Spinal cord (tissue), 10 donors: ENCODE measurements around the gene UCKL1. TPM values are rescaled to one million over a fixed set of nuclear protein-coding genes. Genes with fewer than 3 reads are reported as not detected.
"Not testable (repeated sequence)": the region's sequence is repeated elsewhere in the genome, so short reads cannot be mapped to it uniquely, and the experiment has no call there.

Experiments
- DNase-seq, 6 donors: peaks; one replicate each; pipeline versions ENCODE4 v3.0.0 to v3.0.0-alpha.2; 2013 to 2015; ENCODE audit warnings: low spot score in 6 of 6, low read depth in 4 of 6
- H3K27ac ChIP-seq: one replicate; pipeline ENCODE4 v1.5.1; 2013; ENCODE audit warnings: low read depth, low read length, control low read depth
- H3K27me3 ChIP-seq: one replicate; pipeline ENCODE4 v1.6.1; 2013; ENCODE audit warnings: low read length; ENCODE audit not compliant: control insufficient read depth, insufficient read depth
- H3K36me3 ChIP-seq: one replicate; pipeline ENCODE4 v1.6.1; 2013; ENCODE audit warnings: low read length; ENCODE audit not compliant: control insufficient read depth, insufficient read depth
- H3K4me1 ChIP-seq: one replicate; pipeline ENCODE4 v1.6.1; 2013; ENCODE audit warnings: low read length; ENCODE audit not compliant: control insufficient read depth, insufficient read depth
- H3K4me3 ChIP-seq: one replicate; pipeline ENCODE4 v1.5.1; 2013; ENCODE audit warnings: low read depth, low read length, control low read depth
- H3K9me3 ChIP-seq: one replicate; pipeline ENCODE4 v1.6.1; 2013; ENCODE audit warnings: low read length; ENCODE audit not compliant: control insufficient read depth, insufficient read depth
- WGBS: methylation state at CpG from one replicate; pipeline ENCODE4 v1.1.5; 2013; ENCODE audit warnings: missing lambda C conversion rate; ENCODE audit not compliant: insufficient coverage; 5-methylcytosine and 5-hydroxymethylcytosine counted together
- polyA plus RNA-seq, 2 donors: library from polyadenylated mRNA; unstranded; fragments of 120-200 nt; gene quantifications; one replicate each; pipeline ENCODE4 v1.2.1, GENCODE V29; 2013; ENCODE audit not compliant: insufficient read length in 2 of 2
- total RNA-seq, 2 donors: library from RNA; depleted of rRNA in 1 of 2; stranded (reverse); fragments of 120-200 nt in 1 of 2; fragments of >200 nt in 1 of 2; gene quantifications; one replicate each; pipeline versions ENCODE4 v1.2.3 to v1.2.4, GENCODE V29; 2013 to 2014
- donor health status: healthy.

UCKL1 gene
- total and polyA plus RNA-seq, 4 donors = 14.1 to 83.7 (median 44.2) TPM

- Histone ChIP-seq H3K36me3 (peaks cover 88% of the 10 kb centered on the region), H3K27ac (no peak overlapping the region), H3K9me3 (no peaks in the 10 kb centered on the region), H3K27me3 (no peaks in the 10 kb centered on the region), H3K4me3 (no peak overlapping the region), H3K4me1 (no peaks in the 10 kb centered on the region)
- DNase-seq = no peak
- WGBS = 100% methylated on average over 5 of the region's 9 CpGs
These were observed 20.8 kb downstream of the UCKL1 start for GRCh38 chr20:63935447-63935846.

- no peak for DNase-seq
- no peak overlapping the region for H3K4me3 ChIP-seq
- no peaks in the 10 kb centered on the region for H3K4me1 ChIP-seq
- H3K9me3 ChIP-seq = no peaks in the 10 kb centered on the region
- no peak overlapping the region for H3K27ac ChIP-seq
- WGBS = 73% methylated on average over 27 of the region's 37 CpGs
- no peaks in the 10 kb centered on the region for H3K27me3 ChIP-seq
- peaks cover 88% of the 10 kb centered on the region for H3K36me3 ChIP-seq
These were observed 21.7 kb downstream of the UCKL1 start for GRCh38 chr20:63934271-63935068.

DNA sequence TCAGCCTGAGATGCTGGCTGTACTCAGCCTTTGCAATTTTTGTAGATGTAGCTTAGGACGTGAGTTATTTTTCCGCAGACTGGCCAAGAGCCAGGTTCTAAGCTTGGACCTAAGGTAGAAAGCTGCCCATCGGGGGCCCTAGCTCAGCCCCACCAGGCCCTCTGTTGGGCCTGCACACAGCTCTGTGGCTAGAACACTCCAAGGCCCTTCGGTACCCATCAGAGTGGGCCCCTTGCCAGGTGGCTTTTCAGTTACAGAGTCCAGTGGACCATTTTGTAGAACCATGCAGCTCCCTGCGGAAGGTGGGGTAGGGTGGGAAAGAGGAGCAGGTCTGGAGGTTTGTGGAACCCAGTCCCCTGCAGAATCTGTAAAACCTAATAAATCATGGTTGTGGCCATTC is 22.6 kb downstream of the UCKL1 start:
- Histone ChIP-seq H3K27me3 (no peaks in the 10 kb centered on the region), H3K4me1 (no peaks in the 10 kb centered on the region), H3K27ac (no peak overlapping the region), H3K36me3 (peaks cover 88% of the 10 kb centered on the region), H3K4me3 (no peak overlapping the region), H3K9me3 (no peaks in the 10 kb centered on the region)
- no peak for DNase-seq
- 79% methylated on average over 5 of the region's 5 CpGs for WGBS

DNA sequence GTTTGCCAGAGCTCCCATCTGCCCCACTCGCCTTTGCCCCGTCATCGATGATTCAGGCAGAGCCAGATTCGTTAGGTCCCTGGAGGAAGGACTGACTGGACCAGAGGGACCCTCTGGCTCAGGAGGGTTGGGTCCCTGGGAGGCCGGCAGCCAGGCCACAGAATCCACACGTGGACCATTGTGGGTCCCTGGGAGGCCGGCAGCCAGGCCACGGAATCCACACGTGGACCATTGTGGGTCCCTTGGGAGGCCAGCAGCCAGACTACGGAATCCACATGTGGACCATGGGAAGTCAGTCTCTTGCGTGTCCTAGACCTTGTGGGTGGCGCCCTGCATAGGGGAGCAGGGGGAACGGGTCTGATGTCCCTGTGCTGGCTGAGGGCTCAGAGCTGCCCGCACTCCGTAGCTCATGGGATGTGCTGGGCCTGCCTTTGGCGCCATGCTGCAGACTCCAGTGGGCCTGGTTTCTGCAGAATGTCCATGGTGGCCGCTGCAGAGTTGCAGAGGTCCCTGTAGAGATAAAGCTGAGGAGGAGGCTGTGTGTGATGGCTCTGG is 23.5 kb downstream of the UCKL1 start:
- WGBS = 92% methylated on average over 17 of the region's 17 CpGs
- H3K27me3 ChIP-seq = no peaks in the 10 kb centered on the region
- H3K27ac ChIP-seq = no peak overlapping the region
- peaks cover 86% of the 10 kb centered on the region for H3K36me3 ChIP-seq
- H3K4me1 ChIP-seq = no peaks in the 10 kb centered on the region
- H3K4me3 ChIP-seq = no peak overlapping the region
- H3K9me3 ChIP-seq = no peaks in the 10 kb centered on the region
- DNase-seq = no peak

- no peaks in the 10 kb centered on the region for H3K4me1 ChIP-seq
- 96% methylated on average over 16 of the region's 19 CpGs for WGBS
- peaks cover 84% of the 10 kb centered on the region for H3K36me3 ChIP-seq
- H3K27ac ChIP-seq = no peak overlapping the region
- H3K4me3 ChIP-seq = no peak overlapping the region
- H3K9me3 ChIP-seq = no peaks in the 10 kb centered on the region
- DNase-seq = no peak
- no peaks in the 10 kb centered on the region for H3K27me3 ChIP-seq
These were observed 24.5 kb downstream of the UCKL1 start for GRCh38 chr20:63931735-63932134.

GRCh38 chr20:63930971-63931553 is 25.2 kb downstream of the UCKL1 start:
- 92% methylated on average over 31 of the region's 37 CpGs for WGBS
- H3K36me3 ChIP-seq = peaks cover 80% of the 10 kb centered on the region
- DNase-seq = no peak

GRCh38 chr20:63929473-63929883 is 26.7 kb downstream of the UCKL1 start:
- 96% methylated on average over 31 of the region's 31 CpGs for WGBS
- H3K9me3 ChIP-seq = not testable (repeated sequence)
- peaks cover 69% of the 10 kb centered on the region for H3K36me3 ChIP-seq

More at GRCh38 chr20:63930971-63931553, 25.2 kb downstream of the UCKL1 start:
- no peak overlapping the region for H3K4me3 ChIP-seq
- H3K27me3 ChIP-seq = no peaks in the 10 kb centered on the region
- H3K4me1 ChIP-seq = no peaks in the 10 kb centered on the region
- H3K9me3 ChIP-seq = no peaks in the 10 kb centered on the region
- H3K27ac ChIP-seq = no peak overlapping the region

GRCh38 chr20:63929071-63929470 is 27.1 kb downstream of the UCKL1 start:
- Histone ChIP-seq H3K4me3 (no peak overlapping the region), H3K27ac (no peak overlapping the region), H3K4me1 (no peaks in the 10 kb centered on the region), H3K9me3 (no peaks in the 10 kb centered on the region), H3K27me3 (no peaks in the 10 kb centered on the region), H3K36me3 (peaks cover 67% of the 10 kb centered on the region)
- DNase-seq = no peak
- 98% methylated on average over 26 of the region's 26 CpGs for WGBS

More at GRCh38 chr20:63929473-63929883, 26.7 kb downstream of the UCKL1 start:
- not testable (repeated sequence) for DNase-seq, H3K4me3 ChIP-seq, H3K4me1 ChIP-seq, H3K27me3 ChIP-seq, H3K27ac ChIP-seq

DNA sequence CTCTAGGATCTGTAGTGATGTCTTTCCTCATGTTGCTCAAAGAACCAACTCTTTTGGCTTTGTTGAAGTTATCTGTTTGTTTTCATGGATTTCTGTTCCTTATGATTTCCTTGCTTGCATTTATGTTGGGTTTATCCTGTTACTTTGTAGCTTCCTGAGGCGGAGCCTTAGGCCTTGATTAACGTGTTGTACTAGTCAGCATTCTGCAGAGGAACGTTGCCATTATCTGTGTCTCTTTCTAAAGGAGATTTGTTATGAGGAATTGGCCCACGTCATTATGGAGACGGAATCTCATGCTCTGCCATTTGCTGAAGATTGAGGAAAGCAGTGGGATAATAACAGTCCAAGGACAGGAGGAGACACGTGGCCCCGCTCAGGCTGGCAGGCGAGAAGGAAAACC is 29.9 kb downstream of the UCKL1 start:
- no peak for DNase-seq
- 79% methylated on average over 6 of the region's 8 CpGs for WGBS
- Histone ChIP-seq H3K4me1 (peaks cover 5% of the 10 kb centered on the region), H3K4me3 (no peak overlapping the region), H3K9me3 (no peaks in the 10 kb centered on the region), H3K27me3 (no peaks in the 10 kb centered on the region), H3K27ac (no peak overlapping the region), H3K36me3 (peaks cover 51% of the 10 kb centered on the region)
